RWPE2 (cell line): ENCODE measurements around the gene TAPBP.
A peak's percentile ranks its signal among the peaks of the same experiment; 100 is the strongest.

ENCODE experiments used
- ATAC-seq: fragments of 200-7000 bp; cut with Tn5 transposase; 3 replicates; pipeline ENCODE4 v1.9.1; 2021; ENCODE audit warnings: low read depth
- DNase-seq: peaks from one replicate; pipeline ENCODE4 v3.0.0-alpha.2; 2020; ENCODE audit warnings: low spot score
- H3K27ac ChIP-seq: fragments of 450-650 bp; 2 replicates; pipeline ENCODE4 v1.5.1; 2017; ENCODE audit warnings: mild to moderate bottlenecking; ENCODE audit not compliant: poor library complexity, severe bottlenecking
- H3K27me3 ChIP-seq: fragments of 250-450 bp; sonication (Bioruptor Pico); 2 replicates; pipeline ENCODE4 v1.5.1; 2021; ENCODE audit warnings: mild to moderate bottlenecking, moderate library complexity; ENCODE audit not compliant: insufficient read depth, poor library complexity, severe bottlenecking
- H3K36me3 ChIP-seq: fragments of 250-450 bp; sonication (Bioruptor Pico); 2 replicates; pipeline ENCODE4 v1.5.1; 2020; ENCODE audit warnings: low read depth, mild to moderate bottlenecking, moderate library complexity
- H3K4me1 ChIP-seq: fragments of 250-450 bp; sonication (Bioruptor Pico); 2 replicates; pipeline ENCODE4 v1.5.1; 2021; ENCODE audit warnings: mild to moderate bottlenecking, moderate library complexity; ENCODE audit not compliant: insufficient read depth, poor library complexity, severe bottlenecking
- H3K4me3 ChIP-seq: fragments of 250-450 bp; sonication (Bioruptor Pico); 2 replicates; pipeline ENCODE4 v1.5.1; 2021; ENCODE audit warnings: mild to moderate bottlenecking, moderate library complexity; ENCODE audit not compliant: severe bottlenecking
- H3K9me3 ChIP-seq: fragments of 250-450 bp; sonication (Bioruptor Pico); 2 replicates; pipeline ENCODE4 v1.5.1; 2021; ENCODE audit warnings: mild to moderate bottlenecking, moderate library complexity; ENCODE audit not compliant: severe bottlenecking
- TF ChIP-seq, protein P1 (sequence below): fragments of 450-650 bp; IDR thresholded peaks from one replicate; pipeline ENCODE4 v1.5.1; 2017; ENCODE audit warnings: mild to moderate bottlenecking, moderate library complexity; ENCODE audit not compliant: poor library complexity, severe bottlenecking

TAPBP gene

DNA sequence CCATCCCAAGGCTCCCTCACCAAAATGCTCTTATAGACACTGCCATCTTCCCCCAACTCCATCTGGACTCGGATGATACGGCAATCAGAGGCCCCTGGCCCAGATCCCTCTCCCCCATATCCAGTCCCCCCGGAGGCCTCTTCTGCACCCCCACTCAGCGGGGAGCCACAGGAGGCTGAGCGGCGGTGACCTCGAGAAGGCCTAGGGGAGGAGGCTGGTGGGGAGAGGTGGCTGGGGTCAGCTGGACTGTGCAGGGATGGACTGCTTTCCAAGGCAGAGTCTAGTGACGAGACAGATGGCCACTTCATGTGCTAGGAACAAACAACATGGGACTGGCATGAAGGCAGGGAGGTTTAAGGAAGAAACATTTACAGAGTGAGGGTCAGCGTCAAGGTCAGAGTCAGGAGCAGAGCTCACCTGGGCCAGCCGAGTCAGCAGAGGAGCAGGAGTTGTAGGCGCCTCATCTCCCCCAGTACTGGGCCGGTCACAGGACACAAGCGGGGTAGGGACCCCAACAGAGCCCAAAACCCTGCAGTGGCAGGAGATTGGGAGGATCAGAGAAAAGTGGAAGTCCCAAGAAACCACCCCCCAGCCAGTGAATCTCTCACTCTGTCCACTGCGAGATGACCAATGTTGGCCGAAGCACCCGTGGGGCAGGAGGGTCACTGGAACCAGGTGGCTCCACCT, 20.7 kb downstream of the TAPBP start:
- Histone ChIP-seq H3K9me3 (no peaks in the 10 kb centered on the region), H3K4me1 (no peaks in the 10 kb centered on the region), H3K27me3 (no peaks in the 10 kb centered on the region), H3K36me3 (peaks cover 38% of the 10 kb centered on the region), H3K27ac (no peak overlapping the region), H3K4me3 (no peak overlapping the region)
- ATAC-seq (no peak), DNase-seq (no peak)
- TF ChIP-seq, protein P1, sequence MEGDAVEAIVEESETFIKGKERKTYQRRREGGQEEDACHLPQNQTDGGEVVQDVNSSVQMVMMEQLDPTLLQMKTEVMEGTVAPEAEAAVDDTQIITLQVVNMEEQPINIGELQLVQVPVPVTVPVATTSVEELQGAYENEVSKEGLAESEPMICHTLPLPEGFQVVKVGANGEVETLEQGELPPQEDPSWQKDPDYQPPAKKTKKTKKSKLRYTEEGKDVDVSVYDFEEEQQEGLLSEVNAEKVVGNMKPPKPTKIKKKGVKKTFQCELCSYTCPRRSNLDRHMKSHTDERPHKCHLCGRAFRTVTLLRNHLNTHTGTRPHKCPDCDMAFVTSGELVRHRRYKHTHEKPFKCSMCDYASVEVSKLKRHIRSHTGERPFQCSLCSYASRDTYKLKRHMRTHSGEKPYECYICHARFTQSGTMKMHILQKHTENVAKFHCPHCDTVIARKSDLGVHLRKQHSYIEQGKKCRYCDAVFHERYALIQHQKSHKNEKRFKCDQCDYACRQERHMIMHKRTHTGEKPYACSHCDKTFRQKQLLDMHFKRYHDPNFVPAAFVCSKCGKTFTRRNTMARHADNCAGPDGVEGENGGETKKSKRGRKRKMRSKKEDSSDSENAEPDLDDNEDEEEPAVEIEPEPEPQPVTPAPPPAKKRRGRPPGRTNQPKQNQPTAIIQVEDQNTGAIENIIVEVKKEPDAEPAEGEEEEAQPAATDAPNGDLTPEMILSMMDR: no peak

DNA sequence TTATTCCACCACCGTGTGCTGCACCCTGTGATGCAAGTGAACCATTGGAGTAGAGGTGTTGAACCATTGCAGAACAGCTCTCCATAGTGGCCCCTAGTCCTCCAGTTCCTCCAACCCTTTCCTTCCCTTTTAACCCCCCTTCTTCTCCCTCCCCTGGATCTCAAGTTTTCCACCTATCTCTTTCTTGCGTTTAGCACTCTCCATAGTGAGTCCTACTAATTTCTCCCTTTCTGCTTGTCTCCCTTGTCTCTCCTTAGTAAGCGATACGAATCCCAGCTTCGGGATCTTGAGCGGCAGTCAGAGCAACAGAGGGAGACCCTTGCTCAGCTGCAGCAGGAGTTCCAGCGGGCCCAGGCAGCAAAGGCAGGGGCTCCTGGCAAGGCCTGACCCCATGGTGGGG, 23.4 kb downstream of the TAPBP start:
- peak overlapping the region; percentile 76 for H3K4me3 ChIP-seq
- peaks cover 53% of the 10 kb centered on the region for H3K36me3 ChIP-seq
- H3K9me3 ChIP-seq: no peaks in the 10 kb centered on the region
- H3K27ac ChIP-seq: no peak overlapping the region
- ATAC-seq: no peak
- TF ChIP-seq, protein P1: no peak
- no peaks in the 10 kb centered on the region for H3K27me3 ChIP-seq
- no peak for DNase-seq
- H3K4me1 ChIP-seq: no peaks in the 10 kb centered on the region

DNA sequence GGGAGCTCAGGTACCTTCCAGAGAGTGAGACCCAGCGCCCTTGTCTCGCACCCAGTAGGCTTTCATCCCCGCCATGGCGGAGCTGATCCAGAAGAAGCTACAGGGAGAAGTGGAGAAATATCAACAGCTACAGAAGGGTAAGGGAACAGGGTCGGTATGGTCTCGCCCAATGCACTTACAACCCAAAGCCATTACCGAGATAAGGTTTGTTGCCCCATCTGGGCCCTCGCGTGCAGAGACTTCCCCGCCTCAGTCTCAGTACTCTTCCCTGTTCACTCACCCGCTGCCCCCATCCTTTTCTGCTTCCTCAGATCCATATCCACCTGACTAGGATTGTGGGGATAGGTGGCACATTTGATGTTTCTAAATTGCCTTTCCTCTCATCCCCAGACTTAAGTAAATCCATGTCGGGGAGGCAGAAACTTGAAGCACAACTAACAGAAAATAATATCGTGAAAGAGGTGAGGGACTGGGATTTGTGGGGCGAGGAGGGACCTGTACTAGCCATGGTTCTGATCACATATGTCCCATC, 24.0 kb downstream of the TAPBP start:
- H3K27ac ChIP-seq: peak overlapping the region; percentile 23
- peaks cover 57% of the 10 kb centered on the region for H3K36me3 ChIP-seq
- H3K4me1 ChIP-seq: no peaks in the 10 kb centered on the region
- ATAC-seq (peak; percentile 26), DNase-seq (no peak)
- no peaks in the 10 kb centered on the region for H3K27me3 ChIP-seq
- H3K4me3 ChIP-seq: peak overlapping the region; percentile 76
- H3K9me3 ChIP-seq: no peaks in the 10 kb centered on the region
- TF ChIP-seq, protein P1: no peak

DNA sequence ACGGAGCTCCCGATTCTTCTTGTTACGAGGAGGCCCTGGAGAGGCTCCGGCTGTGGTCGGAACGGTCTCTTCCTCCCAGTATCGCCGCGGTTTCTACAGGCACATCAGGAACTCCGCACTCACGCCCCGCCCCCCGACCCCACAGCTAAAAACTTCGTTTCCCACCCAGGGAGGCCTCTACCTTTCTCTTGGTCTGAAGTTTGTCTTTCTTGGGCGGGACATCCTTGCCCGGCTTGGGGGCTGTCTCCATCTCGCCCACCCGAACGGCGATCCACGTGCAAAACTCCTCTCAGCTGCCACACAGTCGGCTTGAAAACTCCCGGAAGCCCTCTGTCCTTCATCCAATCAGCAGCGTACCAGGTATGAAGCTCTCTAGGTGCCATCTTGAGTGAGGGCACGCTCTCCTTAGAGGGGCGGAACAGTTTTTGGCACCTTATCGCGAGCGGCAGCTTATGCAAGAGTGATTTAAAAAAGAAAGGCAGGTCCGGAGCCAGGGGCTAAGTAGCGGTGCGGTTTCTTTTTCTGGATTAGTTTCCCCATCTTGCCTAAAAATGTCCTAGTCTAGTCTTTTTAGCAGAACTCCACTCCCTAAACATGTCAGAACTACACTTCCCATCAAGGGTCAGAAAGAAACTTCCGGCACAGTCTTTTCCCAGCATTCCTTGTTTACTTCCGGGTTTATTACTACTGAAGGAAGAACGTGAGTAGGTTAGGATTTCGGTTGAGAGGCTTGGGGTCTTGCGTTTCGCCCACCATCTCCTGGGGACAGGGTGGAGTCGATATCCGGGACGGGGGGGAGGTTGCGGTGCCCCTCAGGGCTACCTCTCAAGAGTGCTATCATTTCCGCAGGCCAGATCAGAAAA, 24.7 kb downstream of the TAPBP start, which contains the start of the genes PFDN6 and WDR46:
Gene PFDN6, plus strand, starts transcription at position 681 of the 863 bp plus-strand sequence. CDS start 256 bp downstream, outside the sequence.
Gene WDR46, minus strand, starts transcription at position 319 of the 863 bp plus-strand sequence. Its CDS starts 69 bp downstream, at position 250.
- TF ChIP-seq, protein P1: no peak
- ATAC-seq (peak; percentile 95), DNase-seq (no peak)
- H3K27ac ChIP-seq: peak within 1 kb of the TSS; percentile 23
- peak within 1 kb of the TSS; percentile 76 for H3K4me3 ChIP-seq
- no peaks in the 10 kb centered on the region for H3K9me3 ChIP-seq
- H3K4me1 ChIP-seq: no peaks in the 10 kb centered on the region
- H3K36me3 ChIP-seq: peaks cover 59% of the 10 kb centered on the region
- no peaks in the 10 kb centered on the region for H3K27me3 ChIP-seq
